ENCODE results near the gene WDR72. TPM values are rescaled to one million over a fixed set of nuclear protein-coding genes. Genes with fewer than 3 reads are reported as not detected.
"Not testable (repeated sequence)": the region's sequence is repeated elsewhere in the genome, so short reads cannot be mapped to it uniquely, and the experiment has no call there.

Gene WDR72
- total and polyA plus RNA-seq, 4 experiments from 2014 or later: not detected

DNA sequence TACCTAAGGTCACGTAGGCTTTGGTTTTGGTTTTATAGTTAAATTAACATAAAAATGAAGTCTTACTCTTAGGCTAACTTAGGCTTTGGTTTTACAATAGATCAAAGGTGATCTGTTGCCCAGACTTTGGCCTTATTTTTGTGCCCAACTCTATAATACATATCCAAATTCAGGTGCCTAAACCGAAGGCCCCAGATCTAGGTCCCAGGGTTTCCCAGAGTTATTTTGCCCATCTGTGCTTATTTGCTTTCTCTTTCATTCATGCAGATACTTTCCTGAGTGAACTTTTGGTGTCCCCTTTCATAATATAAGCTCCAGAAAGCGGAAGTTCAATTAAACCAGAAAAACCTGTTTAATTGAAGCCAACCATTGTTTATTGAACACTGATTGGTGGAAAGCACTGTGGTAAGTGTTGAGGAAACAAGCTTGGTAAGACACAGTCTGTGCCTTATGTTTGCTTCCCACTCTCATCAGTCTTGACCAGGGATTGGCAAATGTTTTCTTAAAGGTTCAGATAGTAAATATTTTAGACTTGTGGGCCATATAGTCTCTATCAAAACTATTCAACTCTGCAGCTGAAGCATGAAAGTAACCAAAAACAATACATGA, 209.7 kb downstream of the WDR72 start:
- Mint-ChIP-seq H3K9me3 (peaks cover 0 to 10% (median 2%) of the 10 kb centered on the region in 8 donors), H3K4me3 (no peak overlapping the region), H3K27ac (no peak overlapping the region), H3K36me3 (no peaks in the 10 kb centered on the region), H3K4me1 (no peaks in the 10 kb centered on the region), H3K27me3 (no peaks in the 10 kb centered on the region)
- H3K4me1 ChIP-seq (ENCODE audit: insufficient read depth, low read length): no peaks in the 10 kb centered on the region
- DNase-seq: no peak
- no peaks in the 10 kb centered on the region for H3K9me3 ChIP-seq (ENCODE audit: control insufficient read depth in 1 of 2, low read length in 2 of 2)
- POLR2A ChIA-PET (ENCODE audit: partially characterized antibody): no interaction called here
- no peaks in the 10 kb centered on the region for H3K36me3 ChIP-seq (ENCODE audit: insufficient read depth, low read length)
- no peaks in the 10 kb centered on the region for H3K27me3 ChIP-seq (ENCODE audit: insufficient read depth, low read length)
- H3K4me3 ChIP-seq (ENCODE audit: low read length in 2 of 2): no peak overlapping the region
- intact Hi-C loops (cut with micrococcal nuclease): no loop called here
- CTCF ChIA-PET (ENCODE audit: partially characterized antibody): interaction anchor here (1.2 kb wide), 1 partner anchor 9 kb away, joined by 3 read pairs; no protein-coding TSS in a partner anchor
- H3K27ac ChIP-seq (ENCODE audit: low read depth, low read length): no peak overlapping the region

DNA sequence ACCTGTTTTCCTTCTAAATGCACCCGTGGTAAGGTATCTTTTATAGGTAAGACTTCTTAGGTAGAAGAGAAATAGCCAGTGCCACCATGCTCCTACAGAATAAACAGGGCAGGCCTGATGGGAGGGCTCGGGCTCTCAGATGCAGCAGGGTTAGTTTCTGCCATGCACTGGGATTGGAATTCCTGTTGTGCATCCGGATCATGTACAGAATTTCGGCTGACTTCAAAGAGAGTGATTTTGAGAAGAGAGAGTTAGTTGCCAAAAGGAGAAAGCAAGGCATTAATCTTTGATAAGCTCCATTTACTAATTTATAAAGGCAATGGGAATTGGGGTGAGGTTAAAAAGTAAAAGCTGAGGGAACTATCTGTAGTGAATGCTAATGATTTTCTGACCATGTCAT, 211.2 kb downstream of the WDR72 start:
- Histone ChIP-seq H3K27ac (ENCODE audit: low read depth, low read length) (no peak overlapping the region), H3K36me3 (ENCODE audit: insufficient read depth, low read length) (no peaks in the 10 kb centered on the region), H3K4me3 (ENCODE audit: low read length in 2 of 2) (no peak overlapping the region), H3K4me1 (ENCODE audit: insufficient read depth, low read length) (no peaks in the 10 kb centered on the region), H3K27me3 (ENCODE audit: insufficient read depth, low read length) (no peaks in the 10 kb centered on the region), H3K9me3 (ENCODE audit: control insufficient read depth in 1 of 2, low read length in 2 of 2) (no peaks in the 10 kb centered on the region)
- H3K4me1 Mint-ChIP-seq: no peaks in the 10 kb centered on the region
- H3K9me3 Mint-ChIP-seq: peaks cover 0 to 10% (median 2%) of the 10 kb centered on the region in 8 donors
- ChIA-PET CTCF (ENCODE audit: partially characterized antibody) (no interaction called here), POLR2A (ENCODE audit: partially characterized antibody) (no interaction called here)
- H3K27me3 Mint-ChIP-seq: no peaks in the 10 kb centered on the region
- intact Hi-C loops (cut with micrococcal nuclease): no loop called here
- H3K27ac Mint-ChIP-seq: no peak overlapping the region
- H3K4me3 Mint-ChIP-seq: no peak overlapping the region
- no peaks in the 10 kb centered on the region for H3K36me3 Mint-ChIP-seq
- no peak for DNase-seq

DNA sequence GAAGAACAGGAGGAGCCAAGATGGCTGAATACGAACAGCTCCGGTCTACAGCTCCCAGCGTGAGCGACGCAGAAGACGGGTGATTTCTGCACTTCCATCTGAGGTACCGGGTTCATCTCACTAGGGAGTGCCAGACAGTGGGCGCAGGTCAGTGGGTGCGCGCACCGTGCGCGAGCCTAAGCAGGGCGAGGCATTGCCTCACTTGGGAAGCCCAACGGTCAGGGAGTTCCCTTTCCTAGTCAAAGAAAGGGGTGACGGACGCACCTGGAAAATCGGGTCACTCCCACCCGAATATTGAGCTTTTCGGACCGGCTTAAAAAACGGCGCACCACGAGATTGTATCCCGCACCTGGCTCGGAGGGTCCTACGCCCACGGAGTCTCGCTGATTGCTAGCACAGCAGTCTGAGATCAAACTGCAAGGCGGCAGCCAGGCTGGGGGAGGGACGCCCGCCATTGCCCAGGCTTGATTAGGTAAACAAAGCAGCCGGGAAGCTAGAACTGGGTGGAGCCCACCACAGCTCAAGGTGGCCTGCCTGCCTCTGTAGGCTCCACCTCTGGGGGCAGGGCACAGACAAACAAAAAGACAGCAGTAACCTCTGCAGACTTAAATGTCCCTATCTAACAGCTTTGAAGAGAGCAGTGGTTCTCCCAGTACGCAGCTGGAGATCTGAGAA, 218.7 kb downstream of the WDR72 start:
- H3K9me3 Mint-ChIP-seq: not testable (repeated sequence)

DNA sequence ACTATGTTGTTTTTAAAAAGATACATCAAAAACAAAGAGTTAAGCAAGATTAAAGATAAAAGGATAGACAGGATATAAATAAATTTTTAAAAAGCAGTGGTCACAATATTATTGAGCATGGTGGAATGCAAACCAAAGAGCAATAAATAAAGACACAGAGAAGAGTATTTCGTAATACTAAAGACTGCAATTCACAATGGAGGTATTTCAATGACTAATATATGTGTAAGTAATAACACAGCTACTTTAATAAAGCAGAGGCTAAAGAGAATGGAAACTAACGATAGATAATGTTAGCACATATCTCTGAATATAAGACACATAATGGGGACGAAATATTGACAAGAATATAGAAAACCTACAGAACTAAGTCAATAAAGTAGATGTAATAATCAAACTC, 219.6 kb downstream of the WDR72 start:
- Histone ChIP-seq H3K9me3 (ENCODE audit: control insufficient read depth in 1 of 2, low read length in 2 of 2) (no peaks in the 10 kb centered on the region), H3K27me3 (ENCODE audit: insufficient read depth, low read length) (no peaks in the 10 kb centered on the region), H3K4me3 (ENCODE audit: low read length in 2 of 2) (no peak overlapping the region), H3K36me3 (ENCODE audit: insufficient read depth, low read length) (no peaks in the 10 kb centered on the region), H3K4me1 (ENCODE audit: insufficient read depth, low read length) (no peaks in the 10 kb centered on the region), H3K27ac (ENCODE audit: low read depth, low read length) (no peak overlapping the region)
- Mint-ChIP-seq H3K4me1 (no peaks in the 10 kb centered on the region), H3K4me3 (no peak overlapping the region), H3K9me3 (peaks cover 0 to 7% (median 2%) of the 10 kb centered on the region in 8 donors), H3K27me3 (peaks cover 0 to 1% of the 10 kb centered on the region in 2 donors), H3K36me3 (no peaks in the 10 kb centered on the region), H3K27ac (no peak overlapping the region)
- POLR2A ChIA-PET (ENCODE audit: partially characterized antibody): no interaction called here
- intact Hi-C loops (cut with micrococcal nuclease): no loop called here
- CTCF ChIA-PET (ENCODE audit: partially characterized antibody): interaction anchor here (1.6 kb wide), 1 partner anchor 14 kb away, joined by 3 read pairs; no protein-coding TSS in a partner anchor
- DNase-seq: no peak

More for the DNA sequence above, 218.7 kb downstream of the WDR72 start:
- intact Hi-C loops (cut with micrococcal nuclease); H3K36me3 ChIP-seq (ENCODE audit: insufficient read depth, low read length); H3K27ac ChIP-seq (ENCODE audit: low read depth, low read length); H3K27ac Mint-ChIP-seq; CTCF ChIA-PET (ENCODE audit: partially characterized antibody); H3K27me3 ChIP-seq (ENCODE audit: insufficient read depth, low read length); H3K4me3 ChIP-seq (ENCODE audit: low read length in 2 of 2); DNase-seq; POLR2A ChIA-PET (ENCODE audit: partially characterized antibody); H3K4me3 Mint-ChIP-seq; H3K9me3 ChIP-seq (ENCODE audit: control insufficient read depth in 1 of 2, low read length in 2 of 2); H3K4me1 ChIP-seq (ENCODE audit: insufficient read depth, low read length); H3K4me1 Mint-ChIP-seq; H3K36me3 Mint-ChIP-seq; H3K27me3 Mint-ChIP-seq: not testable (repeated sequence)

DNA sequence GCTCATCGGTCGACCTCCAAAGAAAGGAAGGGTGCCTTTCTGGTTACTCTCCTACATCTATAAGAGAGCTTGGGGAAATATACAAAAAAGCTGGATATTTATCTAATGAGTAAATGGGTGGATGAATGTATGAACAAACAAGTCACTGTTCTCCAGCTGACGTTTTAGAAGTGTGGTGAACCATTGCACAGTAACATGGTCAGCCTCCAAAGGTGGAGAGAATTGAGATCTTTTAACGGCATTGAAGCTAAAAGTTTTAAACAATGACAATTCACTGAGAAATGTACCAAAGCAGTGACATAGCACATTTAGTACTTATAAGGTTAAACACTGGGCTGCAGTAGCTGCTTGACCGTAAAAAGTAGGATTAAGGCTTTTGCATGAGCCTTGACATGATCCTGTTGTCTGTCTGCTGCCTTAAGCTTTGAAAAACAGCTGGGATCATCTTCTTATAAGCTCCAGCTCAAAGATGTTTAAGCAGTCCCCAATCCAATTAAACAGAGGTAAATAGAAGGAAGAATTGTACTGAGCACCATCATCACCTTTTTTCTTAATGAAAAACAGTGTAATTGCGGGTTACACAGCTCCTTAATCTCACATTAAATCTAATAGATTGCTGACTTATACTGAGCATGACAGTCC, 222.9 kb downstream of the WDR72 start:
- Histone ChIP-seq H3K4me1 (ENCODE audit: insufficient read depth, low read length) (no peaks in the 10 kb centered on the region), H3K27me3 (ENCODE audit: insufficient read depth, low read length) (no peaks in the 10 kb centered on the region), H3K9me3 (ENCODE audit: control insufficient read depth in 1 of 2, low read length in 2 of 2) (no peaks in the 10 kb centered on the region), H3K27ac (ENCODE audit: low read depth, low read length) (no peak overlapping the region), H3K36me3 (ENCODE audit: insufficient read depth, low read length) (no peaks in the 10 kb centered on the region), H3K4me3 (ENCODE audit: low read length in 2 of 2) (no peak overlapping the region)
- intact Hi-C loops (cut with micrococcal nuclease): no loop called here
- no peak overlapping the region for H3K27ac Mint-ChIP-seq
- peaks cover 0 to 1% of the 10 kb centered on the region in 2 donors for H3K27me3 Mint-ChIP-seq
- H3K9me3 Mint-ChIP-seq: peaks cover 0 to 6% (median under 1%) of the 10 kb centered on the region in 8 donors
- H3K4me1 Mint-ChIP-seq: no peaks in the 10 kb centered on the region
- CTCF ChIA-PET (ENCODE audit: partially characterized antibody): no interaction called here
- POLR2A ChIA-PET (ENCODE audit: partially characterized antibody): no interaction called here
- no peak for DNase-seq
- no peak overlapping the region for H3K4me3 Mint-ChIP-seq
- H3K36me3 Mint-ChIP-seq: no peaks in the 10 kb centered on the region

DNA sequence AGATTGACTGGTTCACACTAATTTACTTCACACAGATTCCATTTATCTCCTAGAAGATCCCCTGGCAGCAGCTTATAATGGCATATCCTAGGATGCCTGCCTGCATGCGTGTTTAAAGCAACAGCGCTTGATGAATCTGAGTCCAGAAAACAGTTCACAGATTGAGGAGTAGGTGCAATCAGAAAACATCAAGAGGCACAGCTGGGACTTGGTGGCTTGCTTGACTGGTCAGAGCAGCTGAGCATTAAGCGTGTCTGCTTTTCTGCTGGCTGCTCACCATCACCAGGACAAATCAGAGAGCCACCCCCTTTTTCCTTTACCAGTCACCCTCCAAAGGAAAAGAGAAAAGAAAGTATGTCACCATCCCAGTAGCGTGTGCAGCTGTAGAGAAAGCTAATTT, 223.6 kb downstream of the WDR72 start:
- H3K4me1 Mint-ChIP-seq: no peaks in the 10 kb centered on the region
- POLR2A ChIA-PET (ENCODE audit: partially characterized antibody): no interaction called here
- Histone ChIP-seq H3K27ac (ENCODE audit: low read depth, low read length) (no peak overlapping the region), H3K36me3 (ENCODE audit: insufficient read depth, low read length) (no peaks in the 10 kb centered on the region), H3K9me3 (ENCODE audit: control insufficient read depth in 1 of 2, low read length in 2 of 2) (no peaks in the 10 kb centered on the region), H3K27me3 (ENCODE audit: insufficient read depth, low read length) (no peaks in the 10 kb centered on the region), H3K4me3 (ENCODE audit: low read length in 2 of 2) (no peak overlapping the region), H3K4me1 (ENCODE audit: insufficient read depth, low read length) (no peaks in the 10 kb centered on the region)
- intact Hi-C loops (cut with micrococcal nuclease): no loop called here
- H3K27me3 Mint-ChIP-seq: peaks cover 0 to 1% of the 10 kb centered on the region in 2 donors
- H3K4me3 Mint-ChIP-seq: no peak overlapping the region
- DNase-seq: no peak
- CTCF ChIA-PET (ENCODE audit: partially characterized antibody): no interaction called here
- peaks cover 0 to 6% (median under 1%) of the 10 kb centered on the region in 8 donors for H3K9me3 Mint-ChIP-seq
- H3K36me3 Mint-ChIP-seq: no peaks in the 10 kb centered on the region
- no peak overlapping the region for H3K27ac Mint-ChIP-seq

DNA sequence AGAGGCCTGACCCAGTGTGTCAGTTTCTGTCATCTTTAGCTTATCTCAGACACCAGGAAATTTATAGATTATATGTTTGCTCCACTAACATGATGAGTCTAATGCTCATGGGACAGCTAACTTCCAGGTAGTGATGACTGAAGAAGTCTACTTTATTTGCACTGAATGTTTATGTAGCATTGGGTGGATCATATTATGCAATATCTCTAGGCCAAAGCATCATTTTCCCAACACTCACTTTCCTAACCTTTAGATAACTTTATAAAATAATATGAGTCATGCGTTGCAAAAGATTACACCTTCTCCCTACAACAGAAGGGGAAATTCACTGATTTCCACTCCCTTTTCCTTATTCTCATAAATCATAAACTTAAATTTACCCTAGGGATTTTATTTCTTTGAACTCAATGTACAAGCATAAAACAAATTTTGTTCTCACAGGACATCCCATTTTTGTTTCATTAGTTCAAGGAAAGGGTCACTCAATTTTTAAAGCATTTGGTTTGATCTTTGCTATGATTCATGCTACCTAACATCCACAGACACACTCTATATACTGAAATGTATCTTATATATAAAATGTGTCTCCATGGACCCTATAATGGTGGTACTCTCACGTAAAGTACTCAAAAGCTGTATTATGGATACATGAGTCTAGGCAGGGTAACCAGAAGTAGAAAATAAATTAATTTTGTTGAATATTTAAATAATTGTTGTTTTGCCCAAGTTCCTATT, 225.2 kb downstream of the WDR72 start:
- ChIA-PET POLR2A (ENCODE audit: partially characterized antibody) (no interaction called here), CTCF (ENCODE audit: partially characterized antibody) (no interaction called here)
- Histone ChIP-seq H3K4me3 (ENCODE audit: low read length in 2 of 2) (no peak overlapping the region), H3K27ac (ENCODE audit: low read depth, low read length) (no peak overlapping the region), H3K27me3 (ENCODE audit: insufficient read depth, low read length) (no peaks in the 10 kb centered on the region), H3K36me3 (ENCODE audit: insufficient read depth, low read length) (no peaks in the 10 kb centered on the region), H3K4me1 (ENCODE audit: insufficient read depth, low read length) (no peaks in the 10 kb centered on the region), H3K9me3 (ENCODE audit: control insufficient read depth in 1 of 2, low read length in 2 of 2) (no peaks in the 10 kb centered on the region)
- Mint-ChIP-seq H3K9me3 (peaks cover 0 to 3% (median 0%) of the 10 kb centered on the region in 8 donors), H3K36me3 (no peaks in the 10 kb centered on the region), H3K27ac (no peak overlapping the region), H3K4me1 (no peaks in the 10 kb centered on the region), H3K4me3 (no peak overlapping the region), H3K27me3 (peaks cover 0 to 1% of the 10 kb centered on the region in 2 donors)
- no peak for DNase-seq
- intact Hi-C loops (cut with micrococcal nuclease): no loop called here
